NCI-H2029 treated with DMSO at 0.1 percent for 48 hours (cell line): ENCODE results near the gene FANCC.
"Not testable (repeated sequence)": the region's sequence is repeated elsewhere in the genome, so short reads cannot be mapped to it uniquely, and the experiment has no call there.

Experiments
- DNase-seq: peaks from one replicate; lab custom pipeline; 2025; lab: John Stamatoyannopoulos, UW

FANCC gene

GRCh38 chr9:95226921-95227320 is 90.6 kb downstream of the FANCC start:
- no peak for DNase-seq

- DNase-seq: no peak
These were observed 91.8 kb downstream of the FANCC start for GRCh38 chr9:95225726-95226106.

GRCh38 chr9:95225076-95225725 is 92.3 kb downstream of the FANCC start:
- DNase-seq: no peak

GRCh38 chr9:95224376-95225019 is 93.0 kb downstream of the FANCC start:
- no peak for DNase-seq

- not testable (repeated sequence) for DNase-seq
These were observed 97.2 kb downstream of the FANCC start for GRCh38 chr9:95220352-95220751.

- no peak for DNase-seq
These were observed 98.7 kb downstream of the FANCC start for GRCh38 chr9:95218773-95219172.

GRCh38 chr9:95217936-95218335 is 99.6 kb downstream of the FANCC start:
- DNase-seq: no peak

GRCh38 chr9:95215336-95215898 is 102.1 kb downstream of the FANCC start:
- DNase-seq: no peak

- DNase-seq: no peak
These were observed 104.4 kb downstream of the FANCC start for GRCh38 chr9:95213117-95213516.

GRCh38 chr9:95211028-95211427 is 106.5 kb downstream of the FANCC start:
- no peak for DNase-seq

GRCh38 chr9:95207403-95207802 is 110.1 kb downstream of the FANCC start:
- DNase-seq: no peak

GRCh38 chr9:95206143-95206542 is 111.4 kb downstream of the FANCC start:
- no peak for DNase-seq

GRCh38 chr9:95204710-95205109 is 112.8 kb downstream of the FANCC start:
- DNase-seq: no peak

GRCh38 chr9:95204310-95204709 is 113.2 kb downstream of the FANCC start:
- DNase-seq: no peak

- DNase-seq: not testable (repeated sequence)
These were observed 114.5 kb downstream of the FANCC start for GRCh38 chr9:95203019-95203418.

- no peak for DNase-seq
These were observed 115.3 kb downstream of the FANCC start for GRCh38 chr9:95202076-95202681.

GRCh38 chr9:95201206-95201605 is 116.3 kb downstream of the FANCC start:
- no peak for DNase-seq

- DNase-seq: no peak
These were observed 119.7 kb downstream of the FANCC start for GRCh38 chr9:95197692-95198271.

GRCh38 chr9:95193480-95193879 is 124.0 kb downstream of the FANCC start:
- no peak for DNase-seq

GRCh38 chr9:95193067-95193466 is 124.4 kb downstream of the FANCC start:
- DNase-seq: no peak

GRCh38 chr9:95192631-95193030 is 124.9 kb downstream of the FANCC start:
- DNase-seq: no peak

- no peak for DNase-seq
These were observed 127.1 kb downstream of the FANCC start for GRCh38 chr9:95190413-95190812.
